ENCODE results near the gene TUBA4B. TPM values are rescaled to one million over a fixed set of nuclear protein-coding genes. Genes with fewer than 3 reads are reported as not detected.

TUBA4B gene
- total RNA-seq, 1 donor from 2014 or later: 3.5 TPM

DNA sequence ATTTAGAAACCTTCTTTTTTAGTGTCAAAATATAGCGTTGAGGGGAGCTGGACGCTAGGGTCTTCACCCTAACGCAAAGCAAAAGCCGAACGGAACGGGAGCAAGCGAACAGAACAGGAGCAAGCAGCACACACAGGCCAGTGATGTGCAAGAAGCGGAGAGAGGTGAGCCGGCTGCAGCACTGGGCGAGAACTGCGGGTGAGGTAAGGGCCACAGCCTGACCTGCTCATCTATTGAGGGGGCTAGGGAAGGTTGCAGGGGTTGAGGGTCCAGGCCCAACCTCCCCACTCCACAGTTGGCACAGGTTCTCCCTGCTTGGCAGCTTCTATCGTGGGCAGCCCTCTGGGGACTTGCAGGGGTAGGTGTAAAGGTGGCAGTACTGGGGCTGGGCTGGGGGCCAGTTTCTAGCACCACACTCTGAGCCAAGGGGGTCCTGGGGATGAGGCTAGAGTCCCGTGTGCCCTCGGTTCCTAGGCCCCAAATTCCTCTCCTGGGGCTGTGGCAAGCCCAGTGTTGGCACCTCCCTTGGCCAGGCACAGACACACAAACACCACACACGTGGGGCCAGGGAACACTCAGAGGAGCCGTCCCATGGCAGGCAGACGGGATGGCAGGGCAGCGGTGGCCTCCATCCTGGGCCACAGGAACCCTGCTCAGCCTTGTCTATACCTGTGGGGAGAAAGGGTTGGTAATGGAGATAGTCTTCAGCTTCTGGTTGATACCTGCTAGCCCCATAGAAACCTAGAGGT lies 33.1 kb upstream of the TUBA4B start:
- intact Hi-C loops (cut with DNase I): no loop called here
- no peak overlapping the region for H3K4me3 ChIP-seq
- H3K36me3 ChIP-seq: peaks cover 65% of the 10 kb centered on the region
- H3K27ac ChIP-seq: no peak overlapping the region
- ATAC-seq (no peak), DNase-seq (no peak)
- H3K9me3 ChIP-seq: no peaks in the 10 kb centered on the region
- H3K4me1 ChIP-seq: peaks cover 33% of the 10 kb centered on the region
- TF ChIP-seq, protein P1, sequence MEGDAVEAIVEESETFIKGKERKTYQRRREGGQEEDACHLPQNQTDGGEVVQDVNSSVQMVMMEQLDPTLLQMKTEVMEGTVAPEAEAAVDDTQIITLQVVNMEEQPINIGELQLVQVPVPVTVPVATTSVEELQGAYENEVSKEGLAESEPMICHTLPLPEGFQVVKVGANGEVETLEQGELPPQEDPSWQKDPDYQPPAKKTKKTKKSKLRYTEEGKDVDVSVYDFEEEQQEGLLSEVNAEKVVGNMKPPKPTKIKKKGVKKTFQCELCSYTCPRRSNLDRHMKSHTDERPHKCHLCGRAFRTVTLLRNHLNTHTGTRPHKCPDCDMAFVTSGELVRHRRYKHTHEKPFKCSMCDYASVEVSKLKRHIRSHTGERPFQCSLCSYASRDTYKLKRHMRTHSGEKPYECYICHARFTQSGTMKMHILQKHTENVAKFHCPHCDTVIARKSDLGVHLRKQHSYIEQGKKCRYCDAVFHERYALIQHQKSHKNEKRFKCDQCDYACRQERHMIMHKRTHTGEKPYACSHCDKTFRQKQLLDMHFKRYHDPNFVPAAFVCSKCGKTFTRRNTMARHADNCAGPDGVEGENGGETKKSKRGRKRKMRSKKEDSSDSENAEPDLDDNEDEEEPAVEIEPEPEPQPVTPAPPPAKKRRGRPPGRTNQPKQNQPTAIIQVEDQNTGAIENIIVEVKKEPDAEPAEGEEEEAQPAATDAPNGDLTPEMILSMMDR (IDR thresholded peaks at IDR 0.05): no peak
- H3K27me3 ChIP-seq (ENCODE audit: low read depth): no peaks in the 10 kb centered on the region

DNA sequence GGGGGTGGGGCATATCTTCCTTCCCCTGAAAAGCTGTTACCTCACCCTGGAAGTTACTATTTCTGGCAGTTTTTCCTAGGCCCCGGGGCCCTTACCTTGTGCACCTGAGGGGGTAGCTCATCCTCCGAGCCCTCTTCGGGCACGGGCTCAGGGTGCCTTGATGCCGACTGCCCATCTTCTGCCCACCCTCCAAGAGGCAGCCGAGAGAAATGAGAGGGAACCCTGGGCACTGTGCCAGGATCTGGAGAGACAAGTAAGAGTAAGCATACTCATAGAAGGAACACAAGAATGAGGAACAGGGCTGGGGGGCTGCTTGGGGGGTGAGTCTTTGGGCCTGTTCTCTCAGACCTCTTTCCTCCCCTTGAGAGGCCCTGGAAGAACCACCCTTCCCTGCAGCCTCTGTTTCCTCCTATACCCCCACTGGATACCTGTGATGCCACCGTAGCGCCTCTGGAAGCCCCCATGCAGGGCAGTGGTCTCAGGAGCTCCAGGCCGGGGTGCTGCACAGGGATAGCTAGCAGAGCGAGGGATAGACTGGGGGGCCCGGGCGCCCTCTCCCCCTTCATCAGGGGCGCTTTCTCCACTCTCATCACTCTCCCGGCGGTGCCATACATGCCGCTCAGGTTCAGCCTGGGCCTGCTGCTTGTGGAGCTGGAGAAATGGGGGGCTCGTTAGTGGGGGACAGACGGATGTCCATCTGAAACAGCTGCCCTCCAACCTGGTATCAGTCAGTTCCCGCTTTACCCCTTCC lies 32.2 kb upstream of the TUBA4B start:
- no peak overlapping the region for H3K27ac ChIP-seq
- DNase-seq (no peak), ATAC-seq (no peak)
- peaks cover 40% of the 10 kb centered on the region for H3K4me1 ChIP-seq
- TF ChIP-seq, protein P1 (IDR thresholded peaks at IDR 0.05): no peak
- H3K27me3 ChIP-seq (ENCODE audit: low read depth): no peaks in the 10 kb centered on the region
- no peaks in the 10 kb centered on the region for H3K9me3 ChIP-seq
- peaks cover 65% of the 10 kb centered on the region for H3K36me3 ChIP-seq
- intact Hi-C loops (cut with DNase I): no loop called here
- no peak overlapping the region for H3K4me3 ChIP-seq

DNA sequence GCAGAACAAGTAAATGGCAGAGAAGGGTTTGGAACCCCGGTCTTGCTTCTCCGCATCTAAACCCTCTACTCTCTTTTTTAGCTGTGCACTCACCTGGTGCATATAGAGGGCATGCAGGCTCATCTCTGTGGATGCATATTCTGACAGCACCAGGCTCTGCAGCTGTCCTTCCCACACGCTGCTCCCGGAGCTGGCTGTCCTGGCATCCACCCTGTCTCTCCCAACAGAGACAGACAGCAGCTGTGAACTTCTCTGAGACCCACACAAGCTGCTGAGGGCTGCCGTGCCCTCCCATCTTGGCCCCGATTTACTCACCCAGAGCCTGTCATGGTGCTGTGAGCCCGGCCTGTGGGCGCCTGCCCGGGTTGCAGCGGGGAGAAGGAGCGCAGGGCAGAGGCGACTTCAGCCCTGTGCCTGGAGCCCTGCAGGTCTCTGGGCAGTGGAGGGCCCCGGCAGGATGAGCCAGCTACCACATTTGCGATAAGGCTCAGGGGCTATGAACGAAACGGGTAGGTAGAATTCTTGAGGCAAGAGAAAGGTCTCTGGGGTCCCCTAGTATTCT lies 31.0 kb upstream of the TUBA4B start:
- H3K36me3 ChIP-seq: peaks cover 76% of the 10 kb centered on the region
- no peak for DNase-seq
- H3K27me3 ChIP-seq (ENCODE audit: low read depth): no peaks in the 10 kb centered on the region
- ATAC-seq: no peak
- no peak overlapping the region for H3K4me3 ChIP-seq
- no peak overlapping the region for H3K27ac ChIP-seq
- peaks cover 35% of the 10 kb centered on the region for H3K4me1 ChIP-seq
- H3K9me3 ChIP-seq: no peaks in the 10 kb centered on the region
- TF ChIP-seq, protein P1 (IDR thresholded peaks at IDR 0.05): no peak
- intact Hi-C loops (cut with DNase I): no loop called here

DNA sequence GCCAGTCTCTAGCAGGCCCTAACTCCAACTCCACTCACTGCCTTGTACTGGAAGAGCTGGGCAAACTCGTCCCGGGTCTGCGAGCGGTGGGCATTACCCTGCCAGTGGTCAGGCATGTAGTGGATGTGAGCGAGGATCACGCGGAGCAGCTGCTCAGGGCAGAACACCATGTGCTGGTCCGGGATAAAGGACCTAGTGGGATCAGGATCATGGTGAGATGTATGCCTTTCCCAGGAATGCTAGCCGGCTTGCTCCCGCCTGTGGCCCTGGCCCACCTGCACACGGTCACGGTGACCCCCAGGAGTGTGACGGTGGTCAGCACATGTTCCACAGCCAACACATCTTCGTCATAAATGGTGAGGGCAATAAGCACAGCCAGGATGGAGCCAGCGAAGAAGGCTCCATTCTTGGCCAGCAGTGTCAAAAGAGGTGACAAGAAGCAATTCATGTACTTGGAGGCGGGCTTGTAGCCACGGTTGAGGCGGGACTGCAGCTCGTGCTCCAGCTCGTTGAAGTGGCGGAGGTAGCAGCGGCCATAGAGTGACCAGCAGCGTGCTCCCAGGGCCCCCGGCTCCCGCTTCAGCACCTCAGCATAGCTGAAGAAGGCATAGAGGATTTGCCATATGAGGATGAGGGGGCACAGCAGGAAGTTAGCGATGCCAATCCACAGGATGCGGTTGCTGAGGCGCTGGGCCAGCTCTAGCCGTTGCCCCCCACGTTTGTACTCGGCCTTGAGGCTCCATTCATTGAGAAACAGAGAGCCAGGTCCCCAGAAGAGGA lies 29.0 kb upstream of the TUBA4B start:
- intact Hi-C loops (cut with DNase I): no loop called here
- TF ChIP-seq, protein P1 (IDR thresholded peaks at IDR 0.05): no peak
- Histone ChIP-seq H3K27ac (no peak overlapping the region), H3K36me3 (peaks cover 78% of the 10 kb centered on the region), H3K9me3 (no peaks in the 10 kb centered on the region), H3K27me3 (ENCODE audit: low read depth) (no peaks in the 10 kb centered on the region), H3K4me3 (no peak overlapping the region), H3K4me1 (peaks cover 34% of the 10 kb centered on the region)
- ATAC-seq (no peak), DNase-seq (no peak)

- H3K9me3 ChIP-seq: no peaks in the 10 kb centered on the region
- H3K4me1 ChIP-seq: peaks cover 28% of the 10 kb centered on the region
- intact Hi-C loops (cut with DNase I): no loop called here
- H3K36me3 ChIP-seq: peaks cover 68% of the 10 kb centered on the region
- TF ChIP-seq, protein P1 (IDR thresholded peaks at IDR 0.05): no peak
- H3K27me3 ChIP-seq (ENCODE audit: low read depth): no peaks in the 10 kb centered on the region
- DNase-seq (no peak), ATAC-seq (no peak)
- no peak overlapping the region for H3K27ac ChIP-seq
- no peak overlapping the region for H3K4me3 ChIP-seq
Measured at GRCh38 chr2:219225350-219225749, 27.7 kb upstream of the TUBA4B start.
